HG03139 (cell line): ENCODE data around the gene CIPC.

Experiments used
- ATAC-seq: cut with Tn5 transposase; IDR thresholded peaks from one replicate; pipeline ENCODE4 v1.9.1; 2021; ENCODE audit not compliant: unreplicated experiment

CIPC gene

DNA sequence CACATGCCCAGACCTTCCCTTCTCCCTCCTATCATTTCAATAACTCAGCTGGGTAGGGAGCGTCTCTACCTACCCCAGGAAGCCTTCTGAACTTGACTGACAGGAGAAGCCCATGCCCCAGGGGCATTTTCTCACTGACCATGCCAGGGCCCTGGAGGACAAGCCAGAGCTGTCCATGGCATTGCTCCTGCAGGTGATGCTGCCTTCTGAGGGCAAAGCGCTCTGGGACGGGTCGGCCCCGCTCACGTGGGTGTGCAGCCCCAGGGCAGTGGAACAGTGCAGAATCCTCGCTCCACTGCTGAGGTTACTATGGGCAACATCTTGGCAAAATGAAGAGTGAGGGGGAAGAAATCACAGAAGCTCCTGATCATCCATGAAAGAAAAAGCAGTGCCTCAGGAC is 28.5 kb upstream of the CIPC start:
- no peak for ATAC-seq

DNA sequence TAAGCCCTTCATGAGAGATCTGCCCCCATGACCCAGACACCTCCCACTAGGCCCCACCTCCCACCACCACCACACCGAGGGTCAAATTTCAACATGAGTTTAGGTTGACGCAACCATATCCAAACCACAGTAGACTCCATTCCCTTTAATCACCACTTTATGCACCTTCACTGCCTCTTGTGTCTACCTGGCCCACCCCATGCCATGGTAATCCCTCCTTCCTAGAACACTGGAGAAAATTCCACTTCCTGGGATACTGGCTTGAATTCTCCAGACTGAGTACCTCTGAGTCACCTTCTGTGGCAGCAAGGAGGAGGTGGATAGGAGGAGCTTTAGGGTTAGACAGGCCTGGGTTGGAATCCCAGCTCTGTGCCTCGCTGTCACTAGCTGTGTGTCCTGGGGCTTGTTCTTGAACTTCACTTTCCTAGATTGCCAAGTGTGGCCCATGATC is 26.1 kb upstream of the CIPC start:
- ATAC-seq: no peak

DNA sequence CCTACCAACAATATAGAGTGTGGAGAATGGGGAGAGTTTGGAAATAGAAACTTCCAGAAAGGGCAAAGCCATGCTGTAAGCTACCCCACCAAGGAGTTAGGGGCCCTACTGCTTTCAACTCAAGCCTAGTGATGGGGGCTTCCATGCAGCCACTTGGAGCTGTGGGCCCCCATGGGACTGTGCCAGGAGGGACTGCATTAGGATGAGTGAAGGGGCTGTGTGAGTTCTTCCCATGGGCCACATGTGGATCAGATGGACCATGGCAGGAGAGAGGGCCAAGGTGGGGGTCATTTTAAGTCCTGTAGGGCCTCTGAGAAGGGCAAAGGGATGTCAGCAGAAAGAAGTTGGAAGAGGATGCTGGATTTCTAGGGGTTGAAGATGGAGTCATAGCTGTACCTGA is 23.1 kb upstream of the CIPC start:
- no peak for ATAC-seq

DNA sequence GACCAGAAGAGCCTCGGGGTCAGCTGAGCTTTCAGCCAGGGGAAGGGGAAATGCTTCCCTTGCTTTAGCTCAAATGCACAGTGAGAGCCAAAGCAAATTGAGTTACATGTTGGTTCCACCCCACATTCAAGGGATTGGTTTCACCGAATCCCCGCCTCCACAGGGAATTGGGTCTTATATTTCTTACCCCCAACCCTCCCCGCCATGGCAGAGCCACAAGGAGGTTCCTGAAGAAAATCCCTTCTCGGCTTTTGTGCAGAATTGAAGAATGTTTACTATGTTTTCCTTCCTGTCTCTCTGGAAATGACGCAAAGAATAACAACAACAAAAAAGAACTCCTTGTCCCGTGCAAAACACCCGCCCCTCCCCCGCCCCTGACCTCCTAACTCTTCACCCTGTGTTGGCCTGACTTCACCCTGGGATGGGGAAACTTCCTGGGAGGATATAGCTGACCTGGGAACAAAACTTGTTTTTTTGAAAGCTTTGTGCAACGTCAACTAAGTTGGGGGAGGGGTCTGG is 21.9 kb upstream of the CIPC start:
- no peak for ATAC-seq

DNA sequence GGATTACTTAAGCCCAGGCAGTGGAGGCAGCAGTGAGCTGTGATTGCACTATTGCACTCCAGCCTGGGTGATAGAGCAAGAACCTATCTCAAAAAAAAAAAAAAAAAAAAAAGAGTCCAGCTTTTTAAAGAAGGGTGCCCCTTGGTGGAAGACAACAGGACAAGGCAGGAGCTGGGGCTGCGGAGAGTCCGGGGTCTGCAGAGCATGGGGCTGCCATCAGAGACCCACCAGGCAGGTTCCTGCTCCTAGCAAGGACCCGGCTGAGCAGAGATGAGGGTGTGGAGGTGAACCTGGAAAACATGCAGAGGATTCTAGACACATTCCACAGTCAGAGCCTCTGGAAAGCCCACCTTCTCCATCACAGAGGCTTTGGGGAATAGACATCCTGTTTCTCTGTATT is 21.0 kb upstream of the CIPC start:
- ATAC-seq: no peak

DNA sequence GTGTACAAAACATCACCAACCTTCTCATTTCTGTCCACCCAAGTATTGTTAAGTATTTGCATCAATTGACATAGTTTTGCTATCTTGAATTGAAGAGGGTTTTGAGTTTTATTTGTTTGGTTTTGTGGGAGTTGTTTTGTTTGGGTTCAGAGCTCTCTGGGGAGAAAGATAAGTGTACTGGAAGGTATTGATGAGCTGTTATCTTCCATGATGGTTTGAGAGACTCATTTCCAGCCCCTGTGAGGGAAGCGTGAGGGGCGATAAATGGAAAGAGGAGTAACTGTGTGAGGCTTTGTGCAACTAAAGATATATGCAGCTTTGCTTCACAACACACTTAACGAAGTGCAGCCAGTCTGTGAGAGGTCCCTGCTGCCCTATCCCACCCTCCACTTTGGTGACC is 15.7 kb upstream of the CIPC start:
- ATAC-seq: no peak

DNA sequence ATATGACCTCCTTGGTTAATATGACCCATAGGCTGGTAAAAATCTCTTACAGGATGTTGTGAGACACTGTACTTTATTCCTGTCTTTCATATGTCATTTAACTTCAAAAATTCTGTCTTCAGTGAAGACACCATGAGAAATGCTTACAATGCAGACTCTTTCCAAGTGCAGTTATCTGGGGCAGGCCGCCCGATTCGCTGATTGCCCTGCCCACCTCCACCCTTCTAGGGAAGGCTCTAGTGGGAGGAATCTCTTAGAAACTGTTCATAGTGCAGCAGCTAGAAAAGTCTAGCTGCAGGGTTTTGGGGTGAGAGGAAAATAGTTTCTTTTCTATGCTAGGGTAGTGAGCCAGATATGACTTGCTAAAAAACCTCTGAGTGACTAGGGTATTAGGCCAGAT is 15.0 kb upstream of the CIPC start:
- ATAC-seq: no peak

DNA sequence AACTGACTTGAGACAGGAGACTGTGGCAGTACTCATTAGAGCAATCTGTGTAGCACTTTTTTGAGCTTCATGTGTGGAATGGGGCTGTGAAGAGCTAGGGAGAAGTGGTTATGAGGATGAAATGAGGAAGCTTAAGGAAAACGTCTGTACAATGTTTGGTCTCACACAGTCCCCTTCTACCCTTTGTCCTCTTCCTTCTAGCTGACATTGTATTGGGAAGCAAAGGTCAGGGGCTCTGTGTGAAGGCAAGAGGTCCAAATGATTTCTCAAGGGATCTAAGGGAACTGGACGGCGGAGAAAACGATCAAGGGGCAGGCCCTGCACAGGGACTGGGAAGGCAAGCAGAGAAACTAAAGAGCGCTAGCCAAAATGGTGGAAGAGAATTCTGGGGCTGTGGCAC is 13.1 kb upstream of the CIPC start:
- ATAC-seq: no peak

DNA sequence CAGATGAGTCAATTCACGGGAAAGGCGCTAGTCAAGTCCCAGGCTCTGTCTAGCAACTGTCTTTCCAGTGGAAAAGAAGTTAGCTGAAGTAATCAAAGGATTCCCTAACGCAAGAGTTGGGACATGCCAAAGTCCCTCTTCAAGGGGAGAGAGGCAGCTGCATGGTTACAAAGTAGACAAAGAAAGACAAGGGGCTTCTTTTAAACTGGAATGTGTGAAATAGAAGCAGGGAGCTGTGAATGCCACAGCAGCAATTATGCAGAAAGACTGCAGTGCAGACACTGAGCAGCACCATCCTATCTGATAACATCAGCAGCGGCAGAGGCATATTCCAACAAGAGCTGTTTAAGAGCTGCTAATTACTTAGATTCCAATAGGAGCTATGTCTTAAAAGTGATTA is 12.5 kb upstream of the CIPC start:
- no peak for ATAC-seq

DNA sequence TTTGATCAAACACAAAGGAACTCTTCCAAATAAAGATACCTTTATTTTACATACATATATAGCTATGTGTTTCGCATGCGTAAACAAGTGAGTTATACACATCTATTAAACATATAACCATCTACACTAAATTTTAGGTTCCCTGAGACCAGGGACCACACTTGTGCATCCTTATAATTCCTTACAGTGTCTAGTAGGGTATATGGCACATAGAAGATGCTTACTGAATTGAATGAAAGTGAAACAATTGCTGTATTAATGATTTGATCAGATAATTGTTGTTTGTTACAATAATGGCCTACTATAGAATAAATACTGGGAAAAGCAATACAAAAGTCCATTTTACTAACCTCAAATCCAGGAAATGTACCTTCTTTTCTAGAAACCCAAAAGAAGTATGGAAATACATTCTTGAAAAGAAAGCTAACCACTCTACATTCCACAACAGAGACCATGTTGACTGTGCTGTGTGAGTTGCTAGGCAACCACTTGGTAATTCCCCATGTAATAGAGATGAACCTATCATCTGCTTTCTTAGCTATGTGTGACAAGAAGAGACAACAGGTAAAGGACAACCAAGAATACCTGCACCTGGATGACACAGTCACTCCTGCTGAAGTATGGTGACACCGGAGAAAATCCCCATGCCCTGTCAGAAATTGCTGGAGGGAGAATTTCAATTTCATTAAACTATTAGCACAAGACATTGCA is 11.9 kb upstream of the CIPC start:
- no peak for ATAC-seq

DNA sequence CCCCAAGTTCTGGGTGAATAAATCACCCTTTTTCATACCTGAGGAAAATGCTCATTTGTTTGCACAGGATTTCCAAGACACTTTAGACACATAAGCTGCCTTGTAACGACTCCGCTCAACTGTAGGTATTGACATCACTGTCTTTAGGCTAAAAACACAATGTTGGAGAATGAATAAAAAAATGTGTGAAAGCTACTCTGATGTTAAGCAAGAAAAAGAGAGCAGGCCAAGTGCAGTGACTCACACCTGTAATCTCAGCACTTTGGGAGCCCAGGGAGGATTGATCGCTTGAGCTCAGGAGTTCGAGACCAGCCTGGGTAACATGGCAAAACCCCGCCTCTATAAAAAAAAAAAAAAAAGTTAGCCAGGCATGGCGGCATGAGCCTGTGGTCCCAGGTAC is 11.1 kb upstream of the CIPC start:
- no peak for ATAC-seq

DNA sequence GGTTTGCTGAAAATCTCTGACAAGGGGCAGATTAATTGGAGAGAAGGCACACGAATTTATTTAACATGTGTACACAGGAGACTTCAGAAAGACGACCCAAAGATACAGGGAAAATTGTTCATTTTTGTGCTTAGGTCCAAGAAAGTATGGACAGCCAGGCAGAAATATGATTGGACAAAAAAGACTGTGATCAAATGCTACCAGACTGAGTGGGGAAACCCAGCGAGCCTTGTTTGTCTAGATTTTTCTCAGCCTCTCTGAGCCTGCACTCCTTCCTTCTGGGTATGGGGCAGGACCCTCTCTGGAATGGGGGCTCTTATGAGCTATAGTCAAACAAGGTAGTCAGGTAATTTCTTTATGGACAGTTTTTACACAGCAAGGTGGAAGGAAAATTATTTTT is 10.4 kb upstream of the CIPC start:
- no peak for ATAC-seq

DNA sequence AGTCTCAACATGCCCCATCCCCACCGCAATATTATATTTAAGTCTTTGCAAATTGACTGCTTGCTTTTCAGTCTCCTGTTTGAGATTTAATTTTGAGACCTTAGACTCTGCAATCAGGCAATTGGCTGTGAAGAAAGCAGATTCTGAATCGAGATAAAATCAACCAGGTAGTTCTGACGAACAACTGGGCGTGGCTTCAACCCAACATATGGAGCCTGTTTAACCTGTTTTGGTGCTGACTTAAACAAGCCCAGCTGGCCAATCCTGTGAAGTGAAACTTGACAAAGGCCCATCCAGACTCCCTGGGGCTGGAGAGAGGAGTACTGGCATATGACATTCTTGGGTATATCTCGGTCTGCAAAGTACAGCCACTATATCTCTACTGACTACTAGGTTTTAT is 9.8 kb upstream of the CIPC start:
- no peak for ATAC-seq

DNA sequence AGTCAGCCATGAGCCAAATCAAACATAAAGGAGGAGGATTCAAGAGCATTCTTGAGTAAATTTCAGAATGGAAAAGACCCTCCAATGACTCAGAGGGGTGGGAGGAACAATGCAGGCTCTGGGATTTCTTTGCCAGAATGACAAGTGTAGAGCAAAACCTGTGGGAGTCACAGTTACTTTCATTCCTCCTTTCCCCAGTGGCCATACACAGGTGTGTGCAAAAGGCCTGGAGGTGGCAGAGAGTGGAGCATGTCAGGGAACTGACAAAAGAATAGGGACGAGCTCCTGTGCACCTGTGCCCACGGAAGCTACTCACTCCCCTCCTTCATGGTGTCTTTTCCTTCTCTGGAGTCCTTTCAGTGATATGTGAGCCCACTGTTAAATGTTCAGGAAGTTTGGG is 9.4 kb upstream of the CIPC start:
- no peak for ATAC-seq

DNA sequence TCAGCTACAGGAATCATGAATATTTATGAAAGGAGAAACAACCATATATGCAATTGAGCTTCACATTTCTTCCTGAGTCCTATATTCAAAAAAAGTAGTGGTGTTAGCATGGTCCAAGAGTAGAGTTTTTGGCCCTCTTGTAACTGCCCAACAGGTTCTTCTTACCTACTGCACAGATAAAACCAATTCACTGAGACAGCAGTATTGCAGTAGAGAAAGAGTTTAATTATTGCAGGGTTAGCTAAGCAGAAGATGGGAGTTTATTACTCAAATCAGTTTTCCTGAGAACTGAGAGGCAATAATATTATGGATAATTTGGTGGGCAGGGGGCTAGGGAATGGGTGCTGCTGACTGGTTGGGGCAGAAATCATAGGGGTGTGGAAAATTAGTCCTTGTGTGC is 6.5 kb upstream of the CIPC start:
- no peak for ATAC-seq

DNA sequence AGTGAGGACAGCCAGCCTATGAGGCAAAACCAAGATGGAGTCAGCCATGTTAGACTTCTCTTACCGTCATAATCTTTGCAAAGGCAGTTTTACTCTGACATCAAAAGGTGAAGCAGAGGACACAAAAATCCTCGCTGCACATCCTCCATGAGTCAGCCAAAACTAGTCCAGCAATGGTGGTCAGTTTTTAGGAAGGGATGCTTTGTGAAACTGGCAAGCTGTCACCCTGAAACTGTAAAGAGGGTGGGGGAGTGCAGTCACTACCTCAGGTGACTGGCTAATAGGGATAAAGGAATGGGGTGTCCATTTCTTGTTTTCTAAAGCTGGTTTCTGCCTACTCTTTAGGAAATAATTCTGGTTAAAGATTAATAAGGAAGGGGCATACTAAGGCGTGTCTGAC is 5.4 kb upstream of the CIPC start:
- no peak for ATAC-seq

DNA sequence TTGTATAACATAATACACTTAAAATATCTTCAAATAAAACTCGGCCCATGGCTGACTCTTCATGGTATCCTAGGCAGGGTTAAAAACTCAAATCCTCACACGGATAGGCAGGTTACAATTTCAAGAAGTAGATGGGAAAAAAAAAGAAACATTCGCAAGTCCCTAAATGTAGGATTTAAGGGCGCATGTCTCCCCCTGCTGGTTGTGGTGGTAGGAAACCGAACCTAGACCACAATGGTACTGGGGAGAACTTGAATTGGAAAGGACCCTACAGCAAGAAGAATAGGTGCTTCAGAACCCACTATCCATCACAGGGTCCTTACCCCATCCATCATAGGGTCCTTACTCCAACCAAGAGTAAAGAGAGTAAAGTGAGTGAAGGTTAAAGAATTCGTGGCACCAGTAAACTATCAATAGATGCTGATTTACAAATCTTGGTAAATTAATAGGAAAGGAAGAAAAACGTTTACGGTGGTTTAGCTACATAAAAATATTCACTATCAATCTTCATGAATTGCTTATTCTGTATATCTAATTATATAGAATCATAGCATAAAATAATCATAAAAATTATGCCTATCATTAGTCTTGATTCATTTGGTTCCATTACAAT is 3.3 kb upstream of the CIPC start:
- ATAC-seq: no peak

DNA sequence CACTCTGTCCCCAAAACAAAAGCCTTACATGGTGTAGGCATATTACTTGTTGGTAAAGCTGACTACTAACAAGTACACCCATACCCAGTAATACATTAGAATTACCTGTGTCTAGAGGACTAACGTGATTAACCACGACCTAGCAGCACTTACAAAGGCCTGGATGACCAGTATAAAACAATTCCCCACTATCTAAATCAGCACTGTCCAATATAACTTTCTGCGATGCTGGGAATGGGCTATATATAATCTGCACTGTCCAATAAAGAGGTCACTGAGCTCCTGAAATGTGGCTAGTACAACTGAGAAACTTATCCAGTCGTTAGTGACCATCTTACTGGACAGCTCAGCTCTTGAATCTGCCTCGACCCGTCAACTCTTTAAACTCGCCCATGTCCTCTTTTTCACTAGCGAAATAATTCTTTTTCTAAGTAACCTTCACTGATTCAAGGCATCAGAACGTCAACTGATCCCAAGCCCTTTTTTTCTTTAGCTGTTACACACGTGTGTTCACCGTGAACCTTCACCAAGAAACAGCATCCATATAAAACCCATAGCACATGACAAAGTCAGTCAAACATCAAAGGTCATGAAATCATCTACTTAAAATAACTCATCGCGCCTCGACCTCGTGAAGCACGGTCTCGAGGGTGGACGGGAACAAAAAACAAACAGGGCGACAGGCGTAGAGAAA is 905 bp upstream of the CIPC start:
- no peak for ATAC-seq

DNA sequence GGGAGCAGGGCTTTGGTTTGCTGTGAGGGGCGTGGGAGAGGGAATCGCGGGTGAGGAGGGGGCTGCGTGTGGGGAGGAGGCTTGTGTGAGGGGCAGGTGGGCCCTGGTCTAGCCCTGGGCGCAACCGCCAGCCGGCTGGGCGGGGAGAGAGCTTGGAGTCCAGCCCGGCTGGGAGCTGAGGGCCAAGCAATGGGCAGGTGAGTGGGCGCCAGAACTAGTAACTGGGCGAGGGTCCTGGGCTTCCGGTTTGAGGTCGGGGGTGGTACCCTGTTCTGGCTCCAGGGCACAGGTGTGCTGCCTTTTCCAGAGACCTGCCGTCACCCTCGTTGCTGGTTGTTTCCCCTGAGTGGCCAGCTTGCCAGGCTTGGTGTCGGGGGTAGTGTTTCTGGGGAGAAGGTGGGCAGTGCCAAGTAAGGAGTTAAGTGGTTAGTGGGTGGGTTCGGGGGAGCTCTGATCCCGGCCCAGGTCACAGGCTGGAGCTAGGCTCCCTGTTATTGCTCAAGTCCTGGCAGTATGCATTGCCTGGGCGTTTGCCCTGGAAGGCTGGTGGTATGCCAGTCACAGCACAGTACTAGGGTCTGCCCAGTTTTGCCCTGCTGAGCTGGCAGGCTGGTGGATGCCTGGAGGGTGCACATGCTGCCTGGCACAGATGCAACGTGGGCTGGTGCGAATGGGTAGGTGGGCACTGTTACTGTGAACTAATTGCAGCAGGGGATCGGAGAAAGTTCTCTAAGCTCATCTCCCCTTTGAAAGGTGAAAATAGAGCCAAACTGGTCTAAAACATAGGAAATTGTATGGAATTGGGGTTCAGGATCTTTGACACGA is 683 bp downstream of the CIPC start:
- ATAC-seq: no peak

DNA sequence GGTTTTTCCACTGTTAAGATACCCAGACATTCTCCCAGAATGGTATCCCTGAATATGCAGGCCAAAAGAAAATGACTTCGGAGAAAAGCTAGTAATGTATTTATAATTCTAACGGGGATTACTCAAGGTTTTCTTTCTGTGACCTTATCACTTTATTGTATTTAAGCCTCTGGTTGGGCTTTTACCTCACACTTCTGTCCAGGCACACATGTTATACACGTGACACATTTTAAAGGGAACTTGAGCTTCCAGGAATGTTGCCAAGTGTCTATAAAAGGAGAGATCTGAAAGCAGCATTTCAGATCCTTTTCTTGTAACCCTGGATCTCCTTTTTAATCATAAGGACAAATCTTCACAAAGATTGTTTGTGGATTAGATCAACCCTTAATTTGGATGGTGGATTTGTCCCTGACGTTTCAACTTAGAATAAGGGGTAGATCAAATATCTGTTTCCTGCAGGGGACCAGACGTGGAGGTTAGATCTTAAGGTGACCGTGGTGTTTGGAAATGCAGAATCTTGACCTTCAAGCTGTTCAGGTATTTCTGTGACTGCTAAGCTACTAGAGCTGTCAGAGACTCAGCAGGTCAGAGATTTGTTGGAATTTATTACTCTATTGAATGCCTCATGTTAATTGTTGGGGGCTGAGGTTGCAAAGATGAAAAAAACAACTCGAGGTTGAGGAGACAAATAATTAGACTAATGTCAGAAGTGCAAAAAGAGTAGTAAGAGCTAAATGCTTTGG is 1.5 kb downstream of the CIPC start:
- ATAC-seq: no peak

DNA sequence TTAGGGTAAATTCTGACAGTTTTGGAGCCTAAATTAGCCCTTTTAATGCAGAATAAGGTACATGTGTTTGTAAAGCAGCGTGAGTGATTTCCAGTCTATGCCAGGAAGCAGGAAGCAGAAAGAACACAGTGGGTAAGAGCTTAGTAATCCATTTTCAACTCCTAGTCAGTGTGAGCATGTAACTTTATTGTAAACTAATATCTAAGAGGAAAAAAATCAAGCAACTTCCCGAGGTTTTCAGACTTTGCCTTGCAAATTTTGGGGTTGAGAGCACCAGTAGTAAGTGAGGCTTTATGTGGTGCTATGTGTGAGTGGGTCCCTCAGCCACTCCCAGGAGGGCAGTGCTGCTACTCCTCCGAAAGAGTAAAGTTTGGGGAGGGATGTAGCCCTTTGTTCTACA is 2.9 kb downstream of the CIPC start:
- no peak for ATAC-seq
